Activated CD4-positive, alpha-beta memory T cell treated with anti-CD3 and anti-CD28 coated beads, Interleukin-2, amount 10 ng/mL, durations not matched to agents 7 days and 5 days (primary cell): Measurements from ENCODE around the gene APBA2. TPM values are rescaled to one million over a fixed set of nuclear protein-coding genes. Genes with fewer than 3 reads are reported as not detected.

Experiments
- CTCF ChIA-PET: fragments of 350-600 bp; sonication (Branson Sonifier 250); formaldehyde crosslinking; loops from one replicate; lab custom pipeline; 2021; ENCODE audit warnings: antibody characterized with exemption, inconsistent platforms; lab: Charles Lee
- POLR2A ChIA-PET: fragments of 350-600 bp; sonication (Branson Sonifier 250); formaldehyde crosslinking; loops from one replicate; lab custom pipeline; 2021; ENCODE audit warnings: antibody characterized with exemption; lab: Charles Lee
- DNase-seq: peaks from one replicate; pipeline ENCODE4 v3.0.0-alpha.2; 2020
- H3K27ac Mint-ChIP-seq: one replicate; pipeline ENCODE4 v1.8.0; 2021; ENCODE audit warnings: mild to moderate bottlenecking, mixed read lengths
- H3K27me3 Mint-ChIP-seq: one replicate; pipeline ENCODE4 v1.8.0; 2021; ENCODE audit warnings: mixed read lengths
- H3K36me3 Mint-ChIP-seq: one replicate; pipeline ENCODE4 v1.8.0; 2021; ENCODE audit warnings: low read depth, mixed read lengths
- H3K4me1 Mint-ChIP-seq: one replicate; pipeline ENCODE4 v1.8.0; 2021; ENCODE audit warnings: mixed read lengths
- H3K4me3 Mint-ChIP-seq: one replicate; pipeline ENCODE4 v1.8.0; 2021; ENCODE audit warnings: mild to moderate bottlenecking, mixed read lengths
- H3K9me3 Mint-ChIP-seq: one replicate; pipeline ENCODE4 v1.8.0; 2021; ENCODE audit warnings: mixed read lengths
- total RNA-seq, 2 experiments: library from RNA; stranded (reverse); gene quantifications; one replicate each; pipeline ENCODE4 v1.2.3, GENCODE V29; 2021

APBA2 gene
- total RNA-seq, 2 experiments from 2014 or later, result 0.81 to 0.93 TPM

GRCh38 chr15:28977377-28978010 is 91.7 kb downstream of the APBA2 start:
- H3K4me1 Mint-ChIP-seq, result no peaks in the 10 kb centered on the region
- ChIA-PET POLR2A (no interaction called here), CTCF (no interaction called here)
- H3K27ac Mint-ChIP-seq, result no peak overlapping the region
- no peak overlapping the region for H3K4me3 Mint-ChIP-seq
- no peak for DNase-seq
- H3K27me3 Mint-ChIP-seq, result peaks cover 4% of the 10 kb centered on the region
- no peaks in the 10 kb centered on the region for H3K9me3 Mint-ChIP-seq
- no peaks in the 10 kb centered on the region for H3K36me3 Mint-ChIP-seq

GRCh38 chr15:28978011-28978378 is 92.2 kb downstream of the APBA2 start:
- CTCF ChIA-PET, result no interaction called here
- Mint-ChIP-seq H3K4me3 (no peak overlapping the region), H3K9me3 (no peaks in the 10 kb centered on the region), H3K4me1 (no peaks in the 10 kb centered on the region), H3K36me3 (no peaks in the 10 kb centered on the region), H3K27ac (no peak overlapping the region), H3K27me3 (peaks cover 3% of the 10 kb centered on the region)
- DNase-seq, result no peak
- POLR2A ChIA-PET, result no interaction called here

GRCh38 chr15:28978661-28979060 is 92.9 kb downstream of the APBA2 start:
- CTCF ChIA-PET, result no interaction called here
- Mint-ChIP-seq H3K4me3 (no peak overlapping the region), H3K36me3 (no peaks in the 10 kb centered on the region), H3K27ac (no peak overlapping the region), H3K27me3 (peaks cover 2% of the 10 kb centered on the region), H3K4me1 (no peaks in the 10 kb centered on the region), H3K9me3 (no peaks in the 10 kb centered on the region)
- no peak for DNase-seq
- POLR2A ChIA-PET, result no interaction called here

GRCh38 chr15:28979208-28979841 is 93.6 kb downstream of the APBA2 start:
- POLR2A ChIA-PET, result no interaction called here
- CTCF ChIA-PET, result no interaction called here
- H3K4me3 Mint-ChIP-seq, result no peak overlapping the region
- H3K4me1 Mint-ChIP-seq, result no peaks in the 10 kb centered on the region
- no peak for DNase-seq
- no peak overlapping the region for H3K27ac Mint-ChIP-seq
- H3K27me3 Mint-ChIP-seq, result peaks cover 2% of the 10 kb centered on the region
- no peaks in the 10 kb centered on the region for H3K36me3 Mint-ChIP-seq
- H3K9me3 Mint-ChIP-seq, result no peaks in the 10 kb centered on the region

- no peaks in the 10 kb centered on the region for H3K36me3 Mint-ChIP-seq
- H3K4me3 Mint-ChIP-seq, result no peak overlapping the region
- CTCF ChIA-PET, result no interaction called here
- DNase-seq, result no peak
- POLR2A ChIA-PET, result no interaction called here
- no peak overlapping the region for H3K27ac Mint-ChIP-seq
- H3K27me3 Mint-ChIP-seq, result no peaks in the 10 kb centered on the region
- H3K4me1 Mint-ChIP-seq, result no peaks in the 10 kb centered on the region
- H3K9me3 Mint-ChIP-seq, result no peaks in the 10 kb centered on the region
Measured at GRCh38 chr15:28980709-28981350, 95.1 kb downstream of the APBA2 start.

- Mint-ChIP-seq H3K36me3 (no peaks in the 10 kb centered on the region), H3K27me3 (no peaks in the 10 kb centered on the region), H3K27ac (no peak overlapping the region), H3K4me1 (no peaks in the 10 kb centered on the region), H3K4me3 (no peak overlapping the region), H3K9me3 (no peaks in the 10 kb centered on the region)
- POLR2A ChIA-PET, result no interaction called here
- DNase-seq, result no peak
- CTCF ChIA-PET, result no interaction called here
Measured at GRCh38 chr15:28981351-28981720, 95.6 kb downstream of the APBA2 start.

- no peak overlapping the region for H3K4me3 Mint-ChIP-seq
Measured at GRCh38 chr15:28981921-28982320, 96.1 kb downstream of the APBA2 start.

GRCh38 chr15:28982886-28983285 is 97.1 kb downstream of the APBA2 start:
- ChIA-PET CTCF (no interaction called here), POLR2A (no interaction called here)
- Mint-ChIP-seq H3K27ac (no peak overlapping the region), H3K36me3 (no peaks in the 10 kb centered on the region), H3K4me1 (no peaks in the 10 kb centered on the region), H3K27me3 (no peaks in the 10 kb centered on the region), H3K4me3 (no peak overlapping the region), H3K9me3 (no peaks in the 10 kb centered on the region)
- DNase-seq, result no peak

More at GRCh38 chr15:28981921-28982320, 96.1 kb downstream of the APBA2 start:
- H3K36me3 Mint-ChIP-seq, result no peaks in the 10 kb centered on the region
- H3K4me1 Mint-ChIP-seq, result no peaks in the 10 kb centered on the region
- no peak for DNase-seq
- no peaks in the 10 kb centered on the region for H3K27me3 Mint-ChIP-seq
- H3K27ac Mint-ChIP-seq, result no peak overlapping the region
- H3K9me3 Mint-ChIP-seq, result no peaks in the 10 kb centered on the region
- ChIA-PET POLR2A (no interaction called here), CTCF (no interaction called here)

- no peaks in the 10 kb centered on the region for H3K9me3 Mint-ChIP-seq
- ChIA-PET CTCF (no interaction called here), POLR2A (no interaction called here)
- H3K36me3 Mint-ChIP-seq, result no peaks in the 10 kb centered on the region
- H3K4me1 Mint-ChIP-seq, result no peaks in the 10 kb centered on the region
- no peaks in the 10 kb centered on the region for H3K27me3 Mint-ChIP-seq
- no peak for DNase-seq
- no peak overlapping the region for H3K4me3 Mint-ChIP-seq
- no peak overlapping the region for H3K27ac Mint-ChIP-seq
Measured at GRCh38 chr15:28983432-28984311, 97.9 kb downstream of the APBA2 start.

- Mint-ChIP-seq H3K27ac (no peak overlapping the region), H3K27me3 (no peaks in the 10 kb centered on the region), H3K4me3 (no peak overlapping the region), H3K4me1 (no peaks in the 10 kb centered on the region), H3K9me3 (no peaks in the 10 kb centered on the region), H3K36me3 (no peaks in the 10 kb centered on the region)
- ChIA-PET POLR2A (no interaction called here), CTCF (no interaction called here)
- DNase-seq, result no peak
Measured at GRCh38 chr15:28984421-28985315, 98.9 kb downstream of the APBA2 start.

- no peaks in the 10 kb centered on the region for H3K27me3 Mint-ChIP-seq
Measured at GRCh38 chr15:28985316-28985645, 99.5 kb downstream of the APBA2 start.

GRCh38 chr15:28985691-28986090 is 99.9 kb downstream of the APBA2 start:
- H3K27me3 Mint-ChIP-seq, result no peaks in the 10 kb centered on the region
- DNase-seq, result no peak
- no peaks in the 10 kb centered on the region for H3K36me3 Mint-ChIP-seq
- no peaks in the 10 kb centered on the region for H3K9me3 Mint-ChIP-seq
- no peaks in the 10 kb centered on the region for H3K4me1 Mint-ChIP-seq
- H3K4me3 Mint-ChIP-seq, result no peak overlapping the region
- no peak overlapping the region for H3K27ac Mint-ChIP-seq
- POLR2A ChIA-PET, result no interaction called here
- CTCF ChIA-PET, result no interaction called here

More at GRCh38 chr15:28985316-28985645, 99.5 kb downstream of the APBA2 start:
- POLR2A ChIA-PET, result no interaction called here
- no peaks in the 10 kb centered on the region for H3K36me3 Mint-ChIP-seq
- DNase-seq, result no peak
- H3K4me3 Mint-ChIP-seq, result no peak overlapping the region
- no peaks in the 10 kb centered on the region for H3K9me3 Mint-ChIP-seq
- H3K4me1 Mint-ChIP-seq, result no peaks in the 10 kb centered on the region
- H3K27ac Mint-ChIP-seq, result no peak overlapping the region
- CTCF ChIA-PET, result no interaction called here
